ENCODE measurements around the gene PSTPIP2. TPM values are rescaled to one million over a fixed set of nuclear protein-coding genes. Genes with fewer than 3 reads are reported as not detected.

PSTPIP2 gene
- total and polyA plus RNA-seq, 2 of the 13 experiments (the other 11 are each of a cell fraction or from before 2014, with no cell fraction given) = 0.25 to 0.27 TPM

- Histone ChIP-seq H3K9ac (ENCODE audit: insufficient read depth, low read depth, low read length) (no peak overlapping the region), H3K27ac (ENCODE audit: extremely low read length, insufficient read depth, low read length) (no peak overlapping the region), H3K4me3 (replicated peaks in 1 of 3; ENCODE audit: insufficient read depth in 1 of 3, low read depth in 2 of 3, low read length in 3 of 3) (no peak overlapping the region), H2AFZ (ENCODE audit: low read length) (no peak overlapping the region), H3K4me2 (ENCODE audit: low read depth, low read length) (no peak overlapping the region), H3K36me3 (replicated peaks in 1 of 2; ENCODE audit: control insufficient read depth in 1 of 2, insufficient read depth in 2 of 2, low read length in 2 of 2) (no peaks in the 10 kb centered on the region), H4K20me1 (ENCODE audit: insufficient read depth, low read length) (peaks cover 9% of the 10 kb centered on the region; the same call in 1 of the 2 replicates), H3K27me3 (ENCODE audit: control insufficient read depth in 1 of 2, insufficient read depth in 2 of 2, low read length in 2 of 2) (peaks cover 12 to 40% of the 10 kb centered on the region in 2 experiments; a peak in 4 of 5 replicates), H3K4me1 (ENCODE audit: insufficient read depth, low read length) (peaks cover 21% of the 10 kb centered on the region), H3K9me3 (ENCODE audit: low read length) (no peaks in the 10 kb centered on the region), H3K79me2 (ENCODE audit: insufficient read depth, low read length) (no peaks in the 10 kb centered on the region)
- in situ Hi-C loops (cut with HindIII; ENCODE audit: extremely low pct_ligation_motif_present, low pct_unique_long_range_greater_than_20kb) = no loop called here
- FAIRE-seq = no peak
- no peak for ATAC-seq
- WGBS (ENCODE audit: low lambda C conversion rate) = 0% methylated on average over 1 of the region's 1 CpG
- ChIA-PET POLR2A (no interaction called here), CTCF (ENCODE audit: low intra/inter-chr PET ratio, low total read pairs) (no interaction called here)
- BruUV-seq (replicated peaks) = no TSS peak
- intact Hi-C loops (cut with micrococcal nuclease; ENCODE audit: unreplicated experiment) = no loop called here
- no peak for DNase-seq (ENCODE audit: low spot score)
- no peak for TF ChIP-seq ELF1 (CRISPR knock-in tag; IDR thresholded peaks at IDR 0.05)
- TF ChIP-seq ZNF772 (CRISPR knock-in tag; IDR thresholded peaks at IDR 0.05) = no peak
- no peak for TF ChIP-seq TIGD3 (CRISPR knock-in tag; IDR thresholded peaks at IDR 0.05; ENCODE audit: borderline replicate concordance)
- no peak for TF ChIP-seq ZNF670 (CRISPR knock-in tag; IDR thresholded peaks at IDR 0.05; ENCODE audit: borderline replicate concordance)
- TF ChIP-seq ZNF776 (CRISPR knock-in tag; IDR thresholded peaks at IDR 0.05) = no peak
- no peak for TF ChIP-seq AHR (CRISPR knock-in tag; IDR thresholded peaks at IDR 0.05)
- no peak for TF ChIP-seq ZNF567 (CRISPR knock-in tag; IDR thresholded peaks at IDR 0.05; ENCODE audit: borderline replicate concordance)
- TF ChIP-seq NCOR1 (IDR thresholded peaks at IDR 0.05; ENCODE audit: borderline replicate concordance, low read length) = no peak
- TF ChIP-seq RERE (CRISPR knock-in tag; IDR thresholded peaks at IDR 0.05; ENCODE audit: low read depth) = no peak
- TF ChIP-seq TBX3 (IDR thresholded peaks at IDR 0.05; ENCODE audit: borderline replicate concordance) = no peak
- TF ChIP-seq ZNF549 (CRISPR knock-in tag; IDR thresholded peaks at IDR 0.05) = no peak
- no peak for TF ChIP-seq ZFP41 (CRISPR knock-in tag; IDR thresholded peaks at IDR 0.05; ENCODE audit: borderline replicate concordance)
- TF ChIP-seq ZNF550 (CRISPR knock-in tag; IDR thresholded peaks at IDR 0.05; ENCODE audit: borderline replicate concordance) = no peak
- no peak for TF ChIP-seq ZNF251 (CRISPR knock-in tag; IDR thresholded peaks at IDR 0.05)
- no peak for TF ChIP-seq TRIM22 (IDR thresholded peaks at IDR 0.05)
- TF ChIP-seq ZNF660 (CRISPR knock-in tag; IDR thresholded peaks at IDR 0.05; ENCODE audit: borderline replicate concordance, low read depth) = no peak
Measured at GRCh38 chr18:46068763-46069162, 3.3 kb downstream of the PSTPIP2 start.

All from HepG2 (cell line).